GM21737 (cell line): ENCODE measurements around the gene IL18R1.

Experiments used
- ATAC-seq: cut with Tn5 transposase; IDR thresholded peaks from one replicate; pipeline ENCODE4 v1.9.1; 2021; ENCODE audit warnings: mild to moderate bottlenecking, moderate library complexity; ENCODE audit not compliant: unreplicated experiment

Gene IL18R1

DNA sequence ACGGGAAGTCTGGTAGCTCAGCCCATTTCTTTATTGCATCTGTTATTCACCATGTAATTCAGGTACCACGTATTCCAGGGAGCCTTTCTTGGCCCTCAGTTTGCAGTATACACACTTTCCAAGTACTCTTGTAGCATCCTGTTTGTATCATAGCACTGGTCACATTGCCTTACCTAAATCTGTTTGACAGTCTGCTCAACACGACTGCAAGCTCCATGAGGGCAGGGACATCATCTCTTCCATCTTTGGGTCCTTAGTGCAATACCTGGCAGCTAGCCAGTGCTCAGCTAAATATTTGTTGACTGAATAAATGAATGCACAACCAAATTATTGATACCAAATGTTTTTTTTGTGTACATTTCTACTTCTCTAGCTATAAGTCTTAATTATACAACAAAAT is 11.2 kb upstream of the IL18R1 start:
- ATAC-seq, result no peak

DNA sequence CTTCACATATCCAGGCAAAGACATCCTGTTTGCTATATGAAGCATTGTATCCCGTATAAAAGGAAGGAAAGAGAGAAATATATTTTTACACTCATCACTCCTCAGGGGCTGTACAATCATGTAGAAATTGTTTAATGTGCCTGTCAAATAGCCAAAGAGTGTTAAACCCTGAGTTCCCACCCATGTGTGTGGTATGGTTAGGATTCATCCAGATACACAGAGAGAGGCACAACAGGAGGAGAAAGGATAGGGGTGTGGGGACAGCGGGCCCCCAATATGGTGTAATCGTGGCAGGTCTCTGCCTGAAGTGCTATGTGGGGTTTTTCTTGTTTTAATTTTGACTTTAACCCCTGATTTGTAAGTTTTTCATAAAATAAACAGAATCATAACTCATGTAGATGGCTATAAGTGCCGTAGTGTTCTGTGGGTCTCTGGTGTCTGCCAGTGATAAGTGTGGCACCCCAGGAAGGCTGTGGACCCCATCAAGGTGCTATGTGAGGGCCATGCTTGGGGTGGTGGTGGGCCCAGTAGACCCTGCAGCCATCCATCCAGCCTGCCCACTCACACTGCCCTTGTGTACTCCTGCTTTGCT is 10.2 kb upstream of the IL18R1 start:
- ATAC-seq, result no peak

DNA sequence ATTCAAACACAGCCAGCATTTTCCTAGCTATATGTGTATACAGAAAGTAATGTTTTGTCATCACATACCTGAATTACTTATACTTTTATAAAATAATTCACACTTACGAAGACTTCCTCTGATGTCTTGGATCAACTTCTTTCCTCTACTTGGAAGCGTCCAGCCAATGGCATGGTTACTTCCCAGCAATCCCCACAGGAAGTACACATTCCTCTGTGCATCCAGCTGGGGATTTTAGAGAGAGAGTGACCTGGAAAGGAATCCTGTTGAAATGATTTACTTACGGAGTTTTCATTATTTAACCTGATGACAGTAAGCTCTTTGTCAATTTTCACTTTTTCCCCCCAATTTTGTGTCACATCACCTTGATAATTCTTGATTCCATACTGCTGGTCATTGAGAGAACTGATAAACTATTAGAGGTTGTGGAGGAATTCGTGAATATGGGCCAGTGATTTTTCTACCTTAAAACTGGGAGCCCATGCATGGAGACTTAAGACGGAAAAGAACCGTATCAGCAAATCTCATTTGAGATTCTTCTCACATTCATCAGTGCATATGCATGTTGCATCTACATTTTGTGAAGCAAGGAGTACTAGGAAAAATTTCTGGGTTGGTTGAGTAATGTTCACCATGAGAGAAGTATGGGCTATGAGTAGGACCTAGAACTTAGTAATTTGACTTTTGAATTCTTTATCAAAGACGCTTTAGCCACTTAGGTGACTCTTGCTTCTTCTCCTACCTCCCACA is 9.0 kb upstream of the IL18R1 start:
- no peak for ATAC-seq

DNA sequence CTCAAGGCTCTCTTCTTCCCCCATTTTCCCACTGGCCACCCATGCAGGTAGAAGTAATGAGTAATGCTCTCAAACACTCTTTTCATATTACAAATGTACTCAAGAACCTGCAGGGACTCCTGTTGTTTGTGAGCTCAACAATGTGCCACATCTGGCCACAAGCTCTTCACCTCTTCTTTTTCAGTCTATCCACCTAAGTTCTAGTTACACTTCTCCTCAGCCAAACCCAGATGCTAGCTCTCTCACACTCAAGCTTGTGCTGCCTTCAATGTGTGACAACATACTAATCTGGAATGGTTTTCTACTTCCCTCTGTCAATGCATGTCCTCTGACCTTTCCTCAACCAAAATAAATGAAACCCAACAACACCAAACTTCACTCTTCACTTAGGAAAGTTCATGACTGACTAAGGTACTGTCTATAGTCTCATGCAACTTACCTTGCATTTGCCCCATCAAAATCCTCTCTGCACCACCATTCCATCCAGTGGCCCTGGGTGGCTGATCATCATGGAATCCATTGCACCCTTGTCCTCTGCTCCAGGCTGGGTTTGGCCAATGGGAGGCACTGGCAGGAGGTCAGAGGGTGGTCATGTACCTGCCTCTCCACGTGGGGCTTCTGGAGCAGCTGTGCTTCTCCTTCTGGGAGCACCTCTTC is 5.3 kb upstream of the IL18R1 start:
- ATAC-seq, result no peak

DNA sequence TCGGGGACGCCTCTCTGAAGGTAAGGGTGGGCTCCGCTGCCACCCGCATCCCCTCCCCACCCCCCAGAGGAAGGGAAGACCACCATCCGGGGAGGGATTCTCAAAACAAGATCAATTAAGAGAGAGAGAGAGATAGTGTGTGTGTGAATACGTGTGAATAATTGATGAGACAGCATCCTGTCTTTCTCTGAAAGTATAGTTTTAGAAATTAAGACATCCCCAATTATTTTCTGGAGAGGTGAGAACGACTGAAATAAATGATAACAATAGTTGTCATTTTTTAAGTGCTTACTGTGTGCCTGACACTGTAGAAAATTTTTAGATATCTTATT is 751 bp downstream of the IL18R1 start:
- ATAC-seq, result peak; percentile 7

DNA sequence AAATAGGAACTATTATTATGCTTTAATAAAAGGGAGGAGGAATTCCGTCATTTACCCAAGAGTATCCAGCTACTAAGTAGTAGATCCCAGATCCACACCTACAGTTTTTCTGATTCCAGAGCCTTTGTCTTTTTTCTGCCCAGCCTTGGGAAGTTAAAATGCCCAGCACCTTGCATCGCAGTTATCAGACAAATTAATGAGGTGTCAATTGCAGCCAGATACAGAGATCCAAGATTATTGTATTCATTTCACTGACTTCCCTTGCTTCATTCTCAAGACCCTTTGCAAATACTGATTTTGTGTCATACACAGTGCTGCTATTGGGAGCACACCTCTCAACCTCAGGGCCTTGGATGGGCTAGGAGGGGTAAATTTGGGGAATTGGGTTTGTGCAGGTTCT is 1.1 kb downstream of the IL18R1 start:
- no peak for ATAC-seq

DNA sequence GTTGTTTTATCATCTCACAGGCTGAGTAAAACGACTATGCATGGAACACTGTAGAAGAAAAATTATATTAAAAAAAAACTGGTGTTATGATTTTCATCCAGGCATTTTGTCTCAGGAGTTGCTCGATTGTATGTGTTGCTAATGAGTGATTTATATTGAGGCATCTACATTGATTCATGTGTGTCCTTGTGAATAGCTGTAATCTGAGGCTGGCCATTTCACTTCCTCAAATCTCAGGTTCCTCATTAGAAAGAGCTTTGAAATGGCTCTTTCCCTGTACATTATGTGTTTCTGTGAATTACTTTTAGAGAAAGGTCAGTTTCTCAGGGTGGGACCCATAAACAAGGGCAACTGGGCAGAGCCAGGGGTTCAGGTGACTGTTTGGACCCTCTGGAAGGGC is 2.3 kb downstream of the IL18R1 start:
- no peak for ATAC-seq

DNA sequence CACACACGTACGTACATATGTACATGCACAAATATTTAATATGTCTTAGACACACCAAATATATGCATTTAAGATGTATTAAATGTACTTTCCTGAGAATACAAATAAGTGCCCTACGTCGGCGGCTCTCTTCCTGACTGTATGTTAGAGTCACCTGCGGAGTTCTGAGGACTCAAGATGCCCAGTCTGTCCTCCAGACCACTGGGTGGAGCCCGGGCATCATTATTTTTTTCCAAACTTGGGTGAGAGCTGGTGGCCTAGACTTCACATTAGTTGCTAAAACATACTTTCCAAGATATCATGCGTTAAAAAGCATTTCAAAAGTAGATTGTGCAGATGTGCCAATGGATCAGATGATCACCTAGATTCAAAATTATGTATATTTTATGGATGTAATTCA is 2.9 kb downstream of the IL18R1 start:
- no peak for ATAC-seq

DNA sequence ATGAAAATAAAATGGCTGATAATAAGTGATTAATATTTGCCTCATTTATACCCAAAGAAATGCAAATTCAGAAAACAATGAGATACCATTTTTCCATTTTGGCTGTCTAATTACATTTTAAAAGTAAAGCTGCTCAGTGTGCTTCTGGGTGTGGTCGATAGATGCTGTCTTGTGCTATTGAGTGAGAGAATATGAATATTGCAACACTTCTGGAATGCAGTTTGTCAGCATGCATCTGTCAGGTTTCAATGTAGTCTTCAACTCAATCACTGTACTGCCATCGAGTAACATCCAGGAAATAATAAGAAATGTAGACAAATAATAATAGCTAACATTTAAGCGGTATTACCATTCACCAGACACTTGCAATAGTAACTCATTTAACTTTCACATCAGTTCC is 3.9 kb downstream of the IL18R1 start:
- no peak for ATAC-seq

DNA sequence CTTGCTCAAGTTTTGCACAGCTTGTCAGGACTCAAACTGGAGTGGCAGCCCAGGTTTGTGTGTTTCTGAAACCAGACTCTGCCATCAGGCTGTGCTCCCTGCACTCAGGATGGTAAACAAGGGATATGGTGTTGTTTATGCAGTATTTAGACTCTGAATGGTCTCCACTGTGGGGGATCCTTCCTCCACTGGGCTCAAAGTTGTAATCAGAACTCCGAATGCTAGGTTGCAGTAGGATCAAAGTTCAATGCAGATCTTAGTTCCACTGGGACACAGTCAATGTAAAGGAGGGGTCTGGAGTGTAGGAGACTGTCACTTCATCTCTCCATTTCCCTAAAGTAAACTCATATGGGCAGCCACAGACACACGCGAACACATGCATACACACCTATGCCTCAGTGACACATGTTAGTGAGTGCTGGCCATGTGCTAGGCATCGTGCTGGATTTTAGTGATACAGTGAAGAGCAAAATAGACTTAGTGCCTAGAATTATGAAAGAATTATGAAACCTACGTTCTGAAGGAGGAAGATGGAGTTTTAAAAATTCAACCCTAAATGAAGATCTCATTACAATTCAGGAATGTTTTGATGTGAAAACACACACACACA is 6.1 kb downstream of the IL18R1 start:
- no peak for ATAC-seq

DNA sequence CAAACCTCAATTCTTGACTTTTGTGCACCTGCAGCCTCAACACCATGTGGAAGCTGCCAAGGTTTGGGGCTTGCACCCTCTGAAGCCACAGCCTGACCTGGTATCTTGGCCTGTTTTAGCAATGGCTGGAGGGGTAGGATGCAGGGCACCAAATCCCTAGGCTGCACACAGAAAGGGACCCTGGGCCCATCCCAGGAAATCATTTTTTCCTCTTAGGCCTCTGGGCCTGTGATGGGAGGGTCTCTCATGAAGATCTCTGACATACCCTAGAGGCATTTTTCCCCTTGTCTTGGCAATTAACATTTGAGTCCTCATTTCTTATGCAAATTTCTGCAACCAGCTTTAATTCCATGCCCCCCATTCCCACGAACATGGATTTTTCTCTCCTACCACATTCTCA is 10.2 kb downstream of the IL18R1 start:
- ATAC-seq, result no peak

DNA sequence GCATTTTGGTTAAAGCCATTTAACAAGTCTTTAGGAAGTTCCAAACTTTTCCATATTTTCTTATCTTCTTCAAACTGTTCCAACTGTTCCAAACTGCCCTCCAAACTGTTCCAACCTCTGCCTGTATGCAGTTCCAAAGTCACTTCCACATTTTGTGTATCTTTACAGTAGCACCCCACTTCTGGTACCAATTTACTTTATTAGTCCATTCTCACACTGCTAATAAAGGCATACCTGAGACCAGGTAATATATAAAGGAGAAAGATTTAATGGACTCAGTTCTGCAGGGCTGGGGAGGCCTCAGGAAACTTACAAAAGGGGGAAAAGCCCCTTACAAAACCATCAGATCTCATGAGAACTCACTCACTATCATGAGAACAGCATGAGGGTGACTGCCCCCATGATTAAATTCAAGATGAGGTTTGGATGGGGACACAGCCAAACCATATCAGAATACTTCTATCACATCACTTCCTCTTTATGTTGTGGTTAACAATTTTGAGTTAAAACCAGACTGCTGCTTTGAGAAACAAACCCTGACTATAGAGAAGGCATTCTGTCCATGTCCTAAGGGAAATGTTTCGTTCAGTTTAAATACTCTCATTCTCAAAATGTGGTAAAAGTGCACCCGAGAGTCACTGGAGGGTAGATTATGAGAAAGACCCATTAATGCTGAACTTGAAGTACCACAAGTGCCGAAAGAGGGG is 11.0 kb downstream of the IL18R1 start:
- ATAC-seq, result peak; percentile 60

DNA sequence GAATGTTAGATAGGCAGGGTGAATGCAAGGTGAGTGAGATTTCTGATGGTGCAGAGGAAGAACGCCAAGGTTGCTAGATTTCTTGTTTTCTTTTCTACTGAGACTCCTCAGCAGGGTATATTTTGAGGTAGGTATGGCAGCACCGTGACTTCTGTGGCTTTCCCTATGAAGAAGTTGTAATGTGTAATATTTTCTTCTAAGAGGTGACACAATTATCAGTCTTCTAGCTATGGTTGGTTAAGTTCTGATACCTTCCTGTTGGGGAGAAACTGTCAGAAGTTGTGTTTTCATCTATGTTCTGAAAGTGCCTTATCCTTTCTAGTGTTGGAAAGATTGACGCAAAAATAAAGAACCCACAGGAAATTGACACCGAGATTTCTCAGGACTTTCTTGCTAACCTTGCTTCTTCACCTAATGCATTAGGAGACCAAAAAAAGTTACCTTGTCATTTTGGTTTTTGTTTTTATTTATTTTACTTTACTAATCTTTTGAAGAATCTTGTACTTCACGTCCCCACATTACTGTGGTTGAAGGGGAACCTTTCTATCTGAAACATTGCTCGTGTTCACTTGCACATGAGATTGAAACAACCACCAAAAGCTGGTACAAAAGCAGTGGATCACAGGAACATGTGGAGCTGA is 11.9 kb downstream of the IL18R1 start:
- peak; percentile 53 for ATAC-seq

DNA sequence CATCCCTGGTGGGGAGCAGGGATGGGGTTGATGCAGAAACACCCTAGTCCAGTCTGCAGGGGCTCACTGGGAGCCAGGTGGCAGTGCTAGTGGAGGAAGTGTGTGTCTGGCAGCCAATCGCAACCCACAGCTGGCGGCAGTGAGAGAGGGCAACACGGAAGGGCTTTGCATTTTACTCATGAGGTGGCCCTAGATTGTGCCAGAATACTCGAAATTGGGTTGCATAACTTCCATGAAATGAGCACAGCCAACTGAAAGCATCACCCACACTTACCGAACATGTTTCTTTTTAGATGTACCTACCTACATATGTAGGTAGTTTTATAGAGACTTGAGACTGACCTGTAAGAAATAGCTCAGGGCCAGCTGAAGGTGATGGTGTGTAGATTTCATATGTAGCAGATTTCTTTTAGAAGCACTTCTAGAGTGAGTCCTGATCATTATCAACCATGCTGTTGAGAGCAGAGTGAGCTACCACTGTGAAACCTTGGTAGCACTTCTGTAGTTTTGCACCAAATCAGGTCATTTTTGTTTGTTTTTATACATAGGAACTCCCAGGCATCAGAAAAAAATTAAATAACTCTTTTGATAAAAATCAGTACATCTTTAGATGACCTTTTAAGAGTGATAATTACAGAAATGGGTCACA is 13.0 kb downstream of the IL18R1 start:
- no peak for ATAC-seq

DNA sequence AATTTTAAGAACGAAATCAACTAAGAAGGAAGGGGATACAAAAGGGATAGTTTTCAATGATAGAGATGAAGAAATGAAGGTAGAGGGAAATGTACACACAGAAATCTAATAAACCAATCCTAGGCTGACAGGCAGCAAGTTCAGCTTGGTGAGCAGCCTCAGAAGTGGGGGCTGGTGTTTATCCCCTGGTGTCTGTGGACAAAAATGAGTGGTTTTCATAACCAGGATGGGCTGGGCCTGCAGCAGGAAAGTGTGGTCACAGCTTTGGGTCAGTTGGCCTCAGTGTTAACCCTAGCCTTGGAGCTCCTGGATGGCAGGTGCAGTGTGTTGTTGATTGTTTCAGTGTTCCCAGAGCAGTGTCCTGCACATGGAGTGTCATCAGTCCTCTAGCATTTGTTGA is 14.3 kb downstream of the IL18R1 start:
- ATAC-seq, result no peak

DNA sequence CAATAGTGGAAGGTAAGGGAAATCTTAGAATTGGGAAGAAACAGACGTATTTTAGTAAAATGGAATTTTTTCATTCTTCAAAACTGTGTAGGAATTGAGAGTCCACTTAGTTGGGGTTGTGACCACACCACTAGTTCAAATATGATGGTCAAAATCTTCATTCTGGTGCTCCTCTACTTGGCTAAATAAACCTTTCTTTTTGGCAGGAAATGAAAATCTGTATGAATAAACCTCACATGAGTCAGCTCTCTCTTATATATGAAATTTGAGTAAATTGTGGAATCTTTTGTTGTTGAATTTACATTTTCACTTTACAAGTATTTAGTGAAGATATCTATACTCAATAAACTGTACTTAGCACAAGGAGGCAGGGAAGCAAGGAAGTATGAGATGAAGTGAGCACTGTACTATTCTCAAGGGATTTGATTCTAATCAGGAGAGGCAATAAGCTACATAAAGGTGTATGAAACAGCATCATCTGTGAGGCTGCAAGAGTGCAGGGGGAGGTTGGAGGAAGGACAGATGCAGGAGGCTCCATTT is 20.5 kb downstream of the IL18R1 start:
- ATAC-seq, result no peak

DNA sequence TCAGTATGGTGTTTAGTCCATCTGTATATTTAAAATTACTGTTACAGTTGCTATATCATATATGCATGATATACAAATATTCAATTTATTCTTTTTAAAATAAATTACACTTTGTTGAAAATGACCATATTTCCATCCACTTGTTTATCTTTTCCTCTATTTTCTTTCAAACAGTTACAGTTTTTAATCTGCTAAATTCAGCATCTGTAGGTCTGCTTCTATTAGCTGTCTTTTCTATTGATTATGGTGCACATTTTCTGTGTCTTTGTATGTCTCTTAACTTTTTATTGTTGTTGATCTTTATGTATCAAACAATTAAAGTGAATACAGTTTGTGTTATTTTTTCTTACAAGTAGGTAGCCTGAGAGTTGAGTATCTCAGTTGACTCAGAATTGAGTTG is 28.1 kb downstream of the IL18R1 start:
- no peak for ATAC-seq

DNA sequence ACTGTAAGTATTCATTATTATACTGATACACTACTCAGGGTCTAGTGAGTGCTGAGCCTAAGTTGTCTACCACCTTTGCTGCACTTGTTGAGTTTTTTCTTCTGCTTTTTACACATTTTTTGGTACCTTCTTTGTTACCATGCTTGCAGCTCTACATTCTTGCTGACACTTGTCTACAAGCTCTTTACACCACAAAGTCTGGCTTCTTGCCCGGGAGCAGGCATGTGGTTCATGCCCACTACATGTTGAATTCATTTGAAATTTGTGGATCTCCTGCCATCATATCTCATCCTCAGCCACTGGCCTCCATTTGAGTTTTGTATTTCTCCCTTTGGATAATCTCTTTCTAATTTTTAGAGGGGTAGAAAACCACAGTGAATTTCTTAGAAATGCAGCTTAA is 29.9 kb downstream of the IL18R1 start:
- no peak for ATAC-seq

DNA sequence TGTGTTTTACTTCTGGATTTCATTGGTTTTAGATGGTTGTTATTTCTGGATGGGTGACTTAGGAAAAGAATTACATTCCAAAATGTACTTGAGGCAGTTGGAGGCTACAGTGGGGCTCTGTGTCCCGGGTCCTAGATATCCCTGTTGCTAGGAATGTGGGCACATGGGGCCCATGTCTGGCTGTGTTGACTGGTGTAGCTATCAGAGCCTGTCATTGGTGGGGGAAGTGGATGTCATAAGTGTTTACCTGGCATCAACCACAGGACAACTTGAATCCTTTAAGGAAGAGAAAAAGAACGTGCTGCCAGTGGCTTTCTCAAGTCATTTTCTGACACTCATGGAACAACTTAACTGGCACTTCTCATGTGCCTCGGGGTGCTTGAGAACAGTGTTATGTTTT is 30.4 kb downstream of the IL18R1 start:
- no peak for ATAC-seq

DNA sequence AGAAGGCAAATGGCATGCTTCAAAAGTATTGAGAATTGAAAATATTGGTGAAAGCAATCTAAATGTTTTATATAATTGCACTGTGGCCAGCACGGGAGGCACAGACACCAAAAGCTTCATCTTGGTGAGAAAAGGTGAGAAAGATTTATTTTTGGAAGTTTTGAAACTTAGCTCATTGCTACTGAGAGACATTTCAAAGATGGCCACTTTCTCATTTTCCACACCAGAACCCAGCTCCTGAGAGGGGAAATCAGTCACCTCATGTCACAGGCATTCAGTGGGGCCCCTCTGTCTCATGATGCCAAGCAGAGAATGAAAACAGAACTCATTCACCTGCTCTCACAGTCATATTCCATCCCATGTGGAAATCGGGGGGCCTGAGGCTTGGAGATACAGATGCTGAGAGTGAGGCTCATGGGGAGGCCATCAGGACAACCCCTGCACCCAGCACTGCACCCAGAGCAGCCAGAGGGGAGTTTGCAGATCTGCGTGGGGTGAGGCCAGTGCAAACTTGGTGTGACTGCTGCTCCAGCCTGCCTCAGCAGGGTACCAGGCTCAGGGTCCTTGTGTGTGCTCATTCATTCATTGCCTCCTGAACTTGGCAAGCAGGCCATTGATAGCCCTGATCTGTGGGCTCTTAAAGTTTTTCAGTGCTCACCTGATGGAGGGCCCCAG is 31.4 kb downstream of the IL18R1 start:
- no peak for ATAC-seq
